GM18951 (cell line): ENCODE measurements around the gene AFDN.
"Not testable (repeated sequence)": the region's sequence is repeated elsewhere in the genome, so short reads cannot be mapped to it uniquely, and the experiment has no call there.

Source experiments
- POLR2A ChIP-seq: IDR thresholded peaks from 4 replicates; pipeline ENCODE4 v1.6.1; 2011; ENCODE audit warnings: mild to moderate bottlenecking; ENCODE audit not compliant: insufficient read length, insufficient read depth; ENCODE audit errors: extremely low read depth
- in situ Hi-C: fragments of 300-500 bp; cut with MboI; formaldehyde crosslinking; loops from one replicate; pipeline ENCODE4 v1.12.0; 2022; ENCODE audit warnings: low sequenced_read_pairs, mixed read lengths, inconsistent platforms; ENCODE audit not compliant: unreplicated experiment

The AFDN gene

DNA sequence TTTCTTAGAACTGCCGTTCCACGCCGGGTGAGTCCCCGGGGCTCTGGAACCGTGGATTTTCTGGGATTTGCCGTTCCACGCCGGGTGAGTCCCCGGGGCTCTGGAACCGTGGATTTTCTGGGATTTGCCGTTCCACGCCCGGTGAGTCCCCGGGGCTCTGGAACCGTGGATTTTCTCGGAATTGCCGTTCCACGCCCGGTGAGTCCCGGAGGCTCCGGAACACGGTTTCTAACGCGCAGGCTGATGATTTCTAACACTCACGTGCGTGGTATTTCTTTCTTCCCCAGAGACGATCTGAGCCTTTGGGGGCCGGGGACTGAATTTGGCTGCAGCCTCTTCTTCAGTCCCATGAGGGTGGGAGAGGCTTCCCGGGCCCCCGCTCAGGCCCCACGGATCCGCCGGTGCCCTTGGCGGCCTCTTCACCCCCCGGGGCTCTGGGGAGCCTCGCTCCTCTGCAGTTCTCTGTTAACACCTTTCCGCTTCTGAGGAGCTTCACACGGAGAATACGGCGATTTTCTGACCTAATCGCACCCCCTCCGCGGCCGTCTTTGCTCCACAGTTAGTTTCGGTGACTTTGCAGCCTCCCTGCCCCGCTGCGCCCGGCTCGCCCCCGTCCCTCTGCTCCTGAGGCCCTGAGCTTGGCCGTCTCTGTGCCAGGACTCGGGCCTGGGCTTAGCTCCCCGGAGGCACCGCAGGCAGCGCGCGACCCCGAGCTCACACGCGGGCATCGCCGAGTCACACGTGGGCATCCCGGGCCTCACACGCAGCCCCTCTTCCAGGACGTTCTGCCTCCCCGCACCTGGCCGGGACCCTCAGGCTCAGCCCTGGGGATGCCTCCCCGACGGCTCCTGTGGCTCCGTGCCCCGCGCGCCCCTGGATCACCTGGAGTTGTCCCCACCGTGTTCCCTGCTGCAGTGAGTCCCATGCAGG is 163.6 kb downstream of the AFDN start:
- no peak for TF ChIP-seq POLR2A
- in situ Hi-C loops = no loop called here

DNA sequence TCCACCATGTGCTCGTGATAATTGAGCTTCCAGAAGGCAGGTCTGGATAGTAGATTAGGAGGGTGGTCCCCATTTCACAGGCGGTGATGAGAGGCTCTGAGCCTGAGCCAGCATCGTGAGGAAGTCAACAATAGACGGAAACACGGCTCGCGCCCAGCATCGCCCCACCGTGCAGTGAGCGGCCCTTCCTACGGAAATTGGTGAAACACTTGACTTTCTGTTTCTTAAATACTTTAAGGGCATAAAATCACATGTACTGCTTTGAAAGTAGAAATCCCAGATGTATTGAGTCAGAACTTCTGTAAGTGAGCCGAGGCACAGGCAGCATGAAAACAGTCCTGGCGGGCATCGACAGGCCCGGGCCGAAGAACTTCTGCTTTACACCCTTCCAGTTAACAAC is 166.5 kb downstream of the AFDN start:
- in situ Hi-C loops = no loop called here
- no peak for TF ChIP-seq POLR2A

DNA sequence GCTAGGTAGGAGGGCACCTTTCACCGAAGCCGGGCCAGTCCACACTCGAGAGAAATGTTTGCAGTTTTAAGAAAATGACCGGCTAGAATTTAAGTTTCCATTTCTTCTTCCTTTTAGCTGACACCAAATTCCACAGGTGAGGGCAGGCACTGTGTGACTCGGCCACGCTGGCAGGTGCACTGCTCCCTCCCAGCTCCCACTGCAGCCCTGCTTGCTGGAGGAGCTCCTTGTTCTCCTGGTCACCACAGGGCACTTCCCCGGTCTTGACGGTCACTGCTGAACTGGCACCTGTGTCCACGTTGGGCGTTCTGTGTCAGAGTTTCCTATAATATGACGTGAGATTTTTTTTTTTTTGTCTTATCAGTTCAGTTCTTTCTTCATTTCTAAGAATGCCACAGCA is 167.1 kb downstream of the AFDN start:
- no peak for TF ChIP-seq POLR2A
- in situ Hi-C loops = no loop called here

DNA sequence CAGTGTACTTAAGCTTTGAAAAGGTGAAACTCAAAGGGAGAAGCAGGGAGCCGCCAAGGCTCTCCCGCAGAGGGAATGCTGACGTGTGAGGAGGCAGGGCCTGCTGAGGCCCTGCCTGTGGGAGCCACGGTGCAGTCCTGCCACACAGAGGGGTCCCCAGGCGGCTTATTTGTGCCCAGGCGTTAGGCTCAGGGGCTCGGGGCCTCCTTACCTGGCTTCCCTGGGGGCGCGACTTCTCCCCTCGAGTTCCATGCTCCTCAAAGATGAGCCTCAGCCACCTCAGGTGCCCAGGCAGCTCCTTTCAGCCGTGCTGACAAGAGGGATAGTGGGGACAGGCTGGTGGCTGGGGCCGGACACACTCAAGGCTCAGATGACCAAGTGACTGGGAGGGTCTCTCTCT is 168.6 kb downstream of the AFDN start:
- no peak for TF ChIP-seq POLR2A
- in situ Hi-C loops = no loop called here

DNA sequence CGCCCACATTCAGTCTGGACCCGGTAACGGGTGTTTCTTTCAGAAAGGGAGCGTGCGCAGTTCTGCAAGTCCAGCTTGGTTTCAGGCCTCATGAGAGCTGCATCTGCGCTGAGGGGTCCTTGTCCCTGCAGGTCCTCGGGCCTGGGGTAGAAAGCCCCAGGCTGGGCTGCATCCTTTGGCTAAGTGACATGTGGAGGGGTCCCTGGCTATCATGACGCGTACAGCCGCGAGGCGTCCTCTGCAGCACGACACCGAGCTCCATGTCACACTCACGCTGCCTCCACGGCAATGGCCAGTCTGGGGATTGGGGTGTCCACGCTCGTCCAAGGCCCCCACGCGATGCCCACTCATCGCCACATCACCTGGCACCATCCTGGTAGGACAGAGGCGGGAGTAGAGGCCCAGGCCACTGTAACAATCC is 169.0 kb downstream of the AFDN start:
- in situ Hi-C loops = no loop called here
- TF ChIP-seq POLR2A = no peak

DNA sequence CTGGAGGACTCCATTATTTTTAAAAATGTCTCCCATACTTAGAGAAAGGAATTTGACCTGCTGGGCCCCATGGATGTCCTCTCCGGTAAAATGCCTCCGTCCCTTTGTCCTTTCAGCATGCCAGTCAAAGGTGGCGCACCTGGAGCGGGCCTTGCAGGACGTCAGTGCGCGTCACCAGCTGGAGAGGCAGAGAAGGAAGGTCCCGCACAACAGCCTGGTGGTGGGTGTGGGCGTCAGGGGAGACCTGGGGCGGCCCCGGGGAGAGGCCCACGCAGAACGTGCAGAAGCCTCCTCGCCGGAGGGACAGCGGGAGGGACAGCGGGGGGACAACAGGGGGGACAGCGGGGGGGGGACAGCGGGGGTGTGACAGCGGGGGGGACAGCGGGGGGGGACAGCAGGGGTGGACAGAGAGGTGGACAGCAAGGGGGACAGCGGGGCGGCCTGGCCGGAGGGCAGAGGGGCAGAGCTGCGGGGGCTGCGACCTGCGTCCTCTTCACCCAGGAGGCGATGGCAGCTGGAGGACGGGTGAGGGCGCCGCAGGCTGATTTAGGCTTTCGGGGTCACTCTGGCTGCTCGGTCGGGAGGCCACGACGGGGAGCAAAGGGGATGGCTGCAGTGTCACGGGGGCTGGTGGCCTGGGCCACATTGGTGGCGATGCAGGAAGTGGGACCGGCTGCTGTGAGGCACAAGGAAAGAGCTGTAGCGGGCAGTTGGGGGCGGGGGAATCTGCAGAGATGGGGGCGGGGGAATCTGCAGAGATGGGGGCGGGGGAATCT is 169.9 kb downstream of the AFDN start:
- in situ Hi-C loops = no loop called here
- TF ChIP-seq POLR2A = no peak

DNA sequence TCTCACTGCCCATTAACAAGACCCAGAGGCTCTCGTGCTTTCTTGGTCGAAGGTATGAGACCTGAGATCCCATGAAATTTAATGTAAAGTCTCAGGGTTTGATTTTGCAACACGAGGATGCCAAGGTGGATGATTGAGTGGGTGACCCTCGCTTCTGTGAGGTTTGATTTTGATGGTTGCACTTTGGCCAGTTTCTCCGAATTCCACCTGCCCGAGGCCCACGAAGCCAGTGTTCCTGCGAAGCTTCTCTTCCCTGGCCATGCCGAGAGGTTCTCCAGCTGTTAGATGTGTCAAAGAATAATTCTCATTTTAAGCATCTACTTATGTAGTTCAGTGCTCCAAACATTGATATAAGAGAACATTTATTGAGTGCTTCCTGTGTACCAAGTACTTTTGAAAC is 170.9 kb downstream of the AFDN start, which contains the start of gene KIF25:
TSS of gene KIF25 (plus strand) at position 30 of the 400 bp plus-strand sequence. CDS start 31,915 bp downstream, outside the sequence.
- in situ Hi-C loops = no loop called here
- no peak for TF ChIP-seq POLR2A

DNA sequence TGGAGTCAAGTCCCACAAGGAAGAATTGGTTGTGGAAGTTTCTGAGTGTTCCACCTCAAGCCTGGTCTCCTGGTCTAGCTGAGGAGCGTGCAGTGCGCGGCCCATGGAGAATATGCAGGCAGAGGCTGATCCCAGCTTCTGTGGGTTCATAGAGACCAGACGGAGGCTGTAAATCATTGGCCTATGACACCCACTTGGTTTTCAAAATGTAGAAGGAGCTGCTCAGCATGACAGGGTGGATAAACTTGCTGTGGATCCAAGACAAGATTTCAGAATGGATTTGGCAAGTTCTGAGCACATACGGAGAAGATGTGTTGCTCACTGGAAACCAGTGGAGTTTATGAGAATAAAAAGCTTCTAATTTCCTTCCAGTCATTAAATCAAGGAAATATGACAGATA is 171.5 kb downstream of the AFDN start:
- no peak for TF ChIP-seq POLR2A
- in situ Hi-C loops = no loop called here

DNA sequence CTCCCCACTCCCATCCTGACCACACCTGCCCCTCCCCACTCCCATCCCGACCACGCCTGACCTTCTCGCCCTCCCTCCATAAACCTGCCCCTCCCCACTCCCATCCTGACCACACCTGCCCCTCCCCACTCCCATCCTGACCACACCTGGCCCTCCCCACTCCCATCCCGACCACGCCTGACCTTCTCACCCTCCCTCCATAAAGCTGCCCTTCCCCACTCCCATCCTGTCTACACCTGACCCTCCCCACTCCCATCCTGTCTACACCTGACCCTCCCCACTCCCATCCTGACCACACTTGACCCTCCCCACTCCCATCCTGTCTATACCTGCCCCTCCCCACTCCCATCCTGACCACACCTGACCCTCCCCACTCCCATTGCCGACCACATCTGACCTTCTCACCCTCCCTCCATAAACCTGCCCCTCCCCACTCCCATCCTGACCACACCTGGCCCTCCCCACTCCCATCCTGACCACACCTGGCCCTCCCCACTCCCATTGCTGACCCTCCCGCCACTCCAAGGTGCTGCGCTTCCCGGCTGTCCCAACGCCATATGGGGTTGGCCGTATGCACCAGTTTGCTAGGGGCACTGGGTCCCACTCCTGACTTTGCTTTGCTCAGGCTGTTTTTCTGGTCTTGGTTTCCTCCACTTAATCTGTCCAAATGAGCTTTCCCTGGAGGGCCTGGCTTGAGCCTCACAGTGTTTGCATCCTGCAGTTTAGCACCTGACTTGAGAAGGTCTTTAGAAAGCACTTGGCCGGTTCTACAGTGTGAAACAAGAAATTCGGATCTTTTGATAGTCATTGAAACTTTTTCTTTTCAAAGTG is 173.7 kb downstream of the AFDN start:
- in situ Hi-C loops = no loop called here
- no peak for TF ChIP-seq POLR2A

DNA sequence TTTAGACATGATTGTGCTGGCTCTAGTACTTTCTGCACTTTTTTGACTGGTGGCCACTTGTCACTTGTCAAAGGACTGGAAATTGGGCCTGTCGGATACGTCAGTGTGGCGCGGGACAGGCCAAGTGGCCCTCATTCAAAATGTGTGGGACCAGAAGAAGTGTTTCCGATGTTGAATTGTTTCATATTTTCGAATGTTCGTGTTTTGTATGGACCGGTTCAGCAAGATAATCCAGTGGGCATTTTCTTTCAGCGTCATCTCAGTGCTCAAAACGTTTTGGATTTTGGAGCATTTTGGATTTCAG is 174.3 kb downstream of the AFDN start:
- in situ Hi-C loops = no loop called here
- no peak for TF ChIP-seq POLR2A

DNA sequence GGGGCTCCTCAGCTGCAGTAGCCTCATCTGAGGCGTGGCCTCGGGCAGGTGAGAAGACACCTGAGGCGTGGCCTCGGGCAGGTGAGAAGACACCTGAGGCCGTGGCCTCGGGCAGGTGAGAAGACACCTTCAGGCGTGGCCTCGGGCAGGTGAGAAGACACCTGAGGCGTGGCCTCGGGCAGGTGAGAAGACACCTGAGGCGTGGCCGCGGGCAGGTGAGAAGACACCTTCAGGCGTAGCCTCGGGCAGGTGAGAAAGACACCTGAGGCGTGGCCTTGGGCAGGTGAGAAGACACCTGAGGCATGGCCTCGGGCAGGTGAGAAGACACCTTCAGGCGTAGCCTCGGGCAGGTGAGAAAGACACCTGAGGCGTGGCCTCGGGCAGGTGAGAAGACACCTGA is 174.8 kb downstream of the AFDN start:
- in situ Hi-C loops = not testable (repeated sequence)

DNA sequence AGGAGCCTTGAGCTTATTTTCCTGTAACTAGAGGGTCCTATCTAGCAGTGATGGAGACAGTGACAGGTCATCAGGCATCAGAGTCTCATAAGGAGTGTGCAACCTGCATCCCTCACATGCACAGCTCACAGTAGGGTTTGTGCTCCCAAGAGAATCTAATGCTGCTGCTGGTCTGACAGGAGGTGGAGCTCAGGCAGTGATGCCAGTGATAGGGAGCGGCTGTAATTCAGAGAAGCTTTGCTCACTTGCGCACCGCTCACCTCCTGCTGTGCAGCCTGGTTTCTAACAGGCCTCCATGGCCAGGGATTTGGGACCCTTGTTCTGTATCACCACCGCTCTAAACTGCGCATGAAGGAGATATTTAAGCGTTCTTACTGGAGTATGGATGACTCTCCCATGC is 176.1 kb downstream of the AFDN start:
- TF ChIP-seq POLR2A = no peak
- in situ Hi-C loops = no loop called here

DNA sequence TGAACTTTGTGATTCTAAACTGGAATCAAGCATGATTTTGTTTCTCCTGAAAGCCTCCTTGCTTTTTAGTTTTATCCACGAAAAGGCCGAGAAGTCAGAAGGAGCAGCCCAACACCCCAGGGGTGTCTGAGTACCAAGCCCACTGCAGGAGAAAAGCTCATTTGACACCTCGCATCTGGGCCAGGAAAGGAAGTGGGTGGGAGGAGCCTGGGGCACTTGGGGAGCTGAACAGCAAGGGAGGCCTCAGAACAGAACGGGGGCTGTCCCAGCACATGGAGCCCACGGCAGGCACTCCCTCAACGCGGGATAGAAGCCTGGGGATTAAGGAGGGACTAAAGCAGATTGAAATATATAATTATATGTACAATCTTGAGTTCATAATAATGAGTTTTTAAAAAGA is 177.3 kb downstream of the AFDN start:
- no peak for TF ChIP-seq POLR2A
- in situ Hi-C loops = no loop called here
